ENCODE data around the gene ELOA. TPM values are rescaled to one million over a fixed set of nuclear protein-coding genes. Genes with fewer than 3 reads are reported as not detected.

The ELOA gene
- total and polyA plus RNA-seq, 9 of the 15 experiments (the other 6 are each of a cell fraction or from before 2014, with no cell fraction given): 31.9 to 98.6 (median 61.3) TPM

- TF ChIP-seq NONO (IDR thresholded peaks at IDR 0.05; ENCODE audit: low read depth in 2 of 2, low read length in 1 of 2) (peak; percentile 89 to 92), HCFC1 (IDR thresholded peaks at IDR 0.05; ENCODE audit: low read depth, low read length) (peak; percentile 72), POLR2B (IDR thresholded peaks at IDR 0.05; ENCODE audit: low read depth, partially characterized antibody) (peak; percentile 86), ELF1 (tag; IDR thresholded peaks at IDR 0.05) (peak; percentile 89), MTA2 (IDR thresholded peaks at IDR 0.05; ENCODE audit: low read depth) (no peak), SPI1 (IDR thresholded peaks at IDR 0.05; ENCODE audit: borderline replicate concordance, low read depth, low read length) (peak; percentile 56; the same call in 1 of the 2 replicates), CREM (IDR thresholded peaks at IDR 0.05; ENCODE audit: low read depth) (peak; percentile 88), PRPF4 (IDR thresholded peaks at IDR 0.05; ENCODE audit: insufficient read depth, low read depth, low read length, poor library complexity, severe bottlenecking) (no peak), CSDE1 (IDR thresholded peaks at IDR 0.05) (peak in 1 of 2 experiments; percentile 53; a peak in 1 of 4 replicates), CBFB (CRISPR knock-in tag; IDR thresholded peaks at IDR 0.05) (no peak), TCF3 (CRISPR knock-in tag; IDR thresholded peaks at IDR 0.05) (peak; percentile 31; the same call in 1 of the 2 replicates), COPS2 (conservative IDR thresholded peaks at IDR 0.05) (no peak), SRSF3 (IDR thresholded peaks at IDR 0.05; ENCODE audit: insufficient read depth, low read length) (peak; percentile 16; the same call in 1 of the 2 replicates), BDP1 (IDR thresholded peaks at IDR 0.05; ENCODE audit: insufficient read depth, insufficient read length) (no peak), ZNF217 (CRISPR knock-in tag; IDR thresholded peaks at IDR 0.05) (no peak), MTF1 (CRISPR knock-in tag; IDR thresholded peaks at IDR 0.05; ENCODE audit: borderline replicate concordance) (no peak), SUPT5H (IDR thresholded peaks at IDR 0.05) (peak; percentile 94), RBBP5 (IDR thresholded peaks at IDR 0.05; ENCODE audit: borderline replicate concordance, insufficient read depth, low read length, poor library complexity, severe bottlenecking) (peak; percentile 90), EGR1 (conservative IDR thresholded peaks at IDR 0.05) (peak; percentile 28; the same call in 1 of the 2 replicates), PKNOX1 (IDR thresholded peaks at IDR 0.05) (peak; percentile 18; the same call in 1 of the 2 replicates), SAP30 (IDR thresholded peaks at IDR 0.05; ENCODE audit: borderline replicate concordance, insufficient read depth, low read depth, low read length, poor library complexity, severe bottlenecking) (peak; percentile 84), CHCHD3 (CRISPR knock-in tag; IDR thresholded peaks at IDR 0.05) (0 out of 2 replicates have a peak, but pooled peaks have one; percentile 23), ZNF408 (CRISPR knock-in tag; IDR thresholded peaks at IDR 0.05; ENCODE audit: low read depth) (no peak), CAMTA2 (CRISPR knock-in tag; conservative IDR thresholded peaks at IDR 0.05) (0 out of 2 replicates have a peak, but pooled peaks have one; percentile 85)
- TF ChIP-seq, protein P1, sequence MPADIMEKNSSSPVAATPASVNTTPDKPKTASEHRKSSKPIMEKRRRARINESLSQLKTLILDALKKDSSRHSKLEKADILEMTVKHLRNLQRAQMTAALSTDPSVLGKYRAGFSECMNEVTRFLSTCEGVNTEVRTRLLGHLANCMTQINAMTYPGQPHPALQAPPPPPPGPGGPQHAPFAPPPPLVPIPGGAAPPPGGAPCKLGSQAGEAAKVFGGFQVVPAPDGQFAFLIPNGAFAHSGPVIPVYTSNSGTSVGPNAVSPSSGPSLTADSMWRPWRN (IDR thresholded peaks at IDR 0.05; ENCODE audit: low read depth): no peak
- TF ChIP-seq, protein P2, sequence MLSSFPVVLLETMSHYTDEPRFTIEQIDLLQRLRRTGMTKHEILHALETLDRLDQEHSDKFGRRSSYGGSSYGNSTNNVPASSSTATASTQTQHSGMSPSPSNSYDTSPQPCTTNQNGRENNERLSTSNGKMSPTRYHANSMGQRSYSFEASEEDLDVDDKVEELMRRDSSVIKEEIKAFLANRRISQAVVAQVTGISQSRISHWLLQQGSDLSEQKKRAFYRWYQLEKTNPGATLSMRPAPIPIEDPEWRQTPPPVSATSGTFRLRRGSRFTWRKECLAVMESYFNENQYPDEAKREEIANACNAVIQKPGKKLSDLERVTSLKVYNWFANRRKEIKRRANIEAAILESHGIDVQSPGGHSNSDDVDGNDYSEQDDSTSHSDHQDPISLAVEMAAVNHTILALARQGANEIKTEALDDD (IDR thresholded peaks at IDR 0.05): no peak
Observed at GRCh38 chr1:23743287-23744152, at the start of gene ELOA (continued).

All from K562 (cell line).